Measurements from ENCODE around the gene NFKBIL1.
A peak's percentile ranks its signal among the peaks of the same experiment; 100 is the strongest.

Gene NFKBIL1

DNA sequence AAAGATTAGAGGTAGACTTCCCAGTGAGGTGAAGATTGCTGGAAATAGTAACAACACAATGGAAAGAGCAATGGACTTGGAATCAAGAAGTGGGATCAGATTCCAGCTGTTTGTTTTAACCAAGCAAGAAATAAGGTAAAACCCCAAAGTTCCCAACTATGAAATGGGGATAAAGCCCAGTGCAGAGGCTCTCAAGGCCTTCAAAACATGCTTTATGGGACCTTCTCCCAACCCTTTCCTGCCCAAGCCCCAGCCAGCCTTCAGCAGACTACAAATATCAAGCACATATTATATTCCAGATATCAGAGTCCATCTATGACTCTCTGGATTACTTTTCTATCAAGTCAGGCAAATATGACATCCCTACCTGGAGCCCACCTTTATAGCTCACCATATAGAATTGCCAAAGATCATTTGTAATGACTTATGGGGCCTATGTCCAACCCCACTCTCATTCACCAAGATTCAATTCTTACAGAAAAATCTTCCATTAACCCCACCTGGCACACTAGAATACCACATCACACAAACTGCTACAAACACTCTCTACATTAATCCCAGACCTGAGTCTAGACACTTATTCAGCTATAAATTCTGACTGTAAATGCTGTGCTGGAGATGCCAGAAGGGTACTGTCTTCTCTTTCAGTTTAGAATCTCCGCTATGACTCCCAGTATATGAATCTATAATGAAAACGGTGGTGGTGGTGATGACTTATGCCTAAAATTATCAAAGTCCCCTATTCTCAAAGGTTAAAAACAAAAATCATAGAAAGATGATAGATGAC, 11.7 kb upstream of the NFKBIL1 start:
- TF ChIP-seq, protein P1, sequence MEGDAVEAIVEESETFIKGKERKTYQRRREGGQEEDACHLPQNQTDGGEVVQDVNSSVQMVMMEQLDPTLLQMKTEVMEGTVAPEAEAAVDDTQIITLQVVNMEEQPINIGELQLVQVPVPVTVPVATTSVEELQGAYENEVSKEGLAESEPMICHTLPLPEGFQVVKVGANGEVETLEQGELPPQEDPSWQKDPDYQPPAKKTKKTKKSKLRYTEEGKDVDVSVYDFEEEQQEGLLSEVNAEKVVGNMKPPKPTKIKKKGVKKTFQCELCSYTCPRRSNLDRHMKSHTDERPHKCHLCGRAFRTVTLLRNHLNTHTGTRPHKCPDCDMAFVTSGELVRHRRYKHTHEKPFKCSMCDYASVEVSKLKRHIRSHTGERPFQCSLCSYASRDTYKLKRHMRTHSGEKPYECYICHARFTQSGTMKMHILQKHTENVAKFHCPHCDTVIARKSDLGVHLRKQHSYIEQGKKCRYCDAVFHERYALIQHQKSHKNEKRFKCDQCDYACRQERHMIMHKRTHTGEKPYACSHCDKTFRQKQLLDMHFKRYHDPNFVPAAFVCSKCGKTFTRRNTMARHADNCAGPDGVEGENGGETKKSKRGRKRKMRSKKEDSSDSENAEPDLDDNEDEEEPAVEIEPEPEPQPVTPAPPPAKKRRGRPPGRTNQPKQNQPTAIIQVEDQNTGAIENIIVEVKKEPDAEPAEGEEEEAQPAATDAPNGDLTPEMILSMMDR (IDR thresholded peaks at IDR 0.05; ENCODE audit: low read length, missing control alignments) = no peak
- DNase-seq (ENCODE audit: low read depth) = no peak
- no peak overlapping the region for H3K4me3 ChIP-seq (replicated peaks; ENCODE audit: low read depth, low read length)

DNA sequence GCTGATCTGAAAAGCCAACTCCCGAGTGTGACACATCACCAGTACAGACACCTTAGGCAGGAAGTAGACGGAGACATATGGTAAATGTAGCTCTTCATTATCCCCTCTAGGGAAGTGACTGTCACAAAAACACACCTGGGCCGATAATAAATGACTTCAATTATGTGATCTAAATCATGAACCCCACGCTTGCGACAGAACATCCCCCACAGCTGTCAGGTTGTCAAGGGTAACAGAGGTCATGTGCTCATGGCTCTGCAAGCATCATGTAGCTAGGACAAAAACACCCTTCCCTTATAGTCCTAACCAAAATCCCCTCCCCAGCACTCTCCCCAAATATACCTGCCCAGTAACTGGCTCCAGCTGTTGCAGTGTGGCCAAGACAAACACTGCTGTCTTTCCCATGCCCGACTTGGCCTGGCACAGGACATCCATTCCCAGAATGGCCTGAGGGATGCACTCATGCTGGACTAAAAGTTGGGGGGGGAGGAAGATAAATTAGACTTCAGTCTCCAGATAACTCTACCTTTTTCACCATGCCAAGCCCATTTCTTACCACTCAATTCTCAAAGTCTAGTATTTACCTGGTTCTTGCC, 8.5 kb upstream of the NFKBIL1 start:
- TF ChIP-seq, protein P1 (IDR thresholded peaks at IDR 0.05; ENCODE audit: low read length, missing control alignments) = no peak
- DNase-seq (ENCODE audit: low read depth) = no peak
- peak overlapping the region; percentile 68 for H3K4me3 ChIP-seq (replicated peaks; ENCODE audit: low read depth, low read length)

DNA sequence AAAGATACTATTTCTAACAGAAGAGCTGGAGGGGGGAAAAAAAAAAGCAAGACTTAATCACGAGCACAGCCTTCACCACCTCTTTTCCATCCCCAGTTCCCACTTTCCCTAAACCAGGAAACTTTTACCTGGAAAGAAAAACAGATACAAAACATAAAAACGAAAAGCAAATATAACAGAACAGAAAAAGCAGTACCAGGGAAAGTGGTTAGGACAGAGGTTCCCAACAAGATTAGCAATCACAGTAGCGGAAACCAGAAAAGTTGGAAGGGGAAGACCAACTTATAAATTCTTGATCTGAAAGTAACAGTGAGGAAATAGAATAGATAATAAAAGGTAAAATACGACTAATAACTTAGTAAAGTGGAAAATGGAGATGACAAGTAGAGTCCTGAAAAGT, 6.8 kb upstream of the NFKBIL1 start:
- no peak for DNase-seq (ENCODE audit: low read depth)
- H3K4me3 ChIP-seq (replicated peaks; ENCODE audit: low read depth, low read length) = peak overlapping the region; percentile 68

DNA sequence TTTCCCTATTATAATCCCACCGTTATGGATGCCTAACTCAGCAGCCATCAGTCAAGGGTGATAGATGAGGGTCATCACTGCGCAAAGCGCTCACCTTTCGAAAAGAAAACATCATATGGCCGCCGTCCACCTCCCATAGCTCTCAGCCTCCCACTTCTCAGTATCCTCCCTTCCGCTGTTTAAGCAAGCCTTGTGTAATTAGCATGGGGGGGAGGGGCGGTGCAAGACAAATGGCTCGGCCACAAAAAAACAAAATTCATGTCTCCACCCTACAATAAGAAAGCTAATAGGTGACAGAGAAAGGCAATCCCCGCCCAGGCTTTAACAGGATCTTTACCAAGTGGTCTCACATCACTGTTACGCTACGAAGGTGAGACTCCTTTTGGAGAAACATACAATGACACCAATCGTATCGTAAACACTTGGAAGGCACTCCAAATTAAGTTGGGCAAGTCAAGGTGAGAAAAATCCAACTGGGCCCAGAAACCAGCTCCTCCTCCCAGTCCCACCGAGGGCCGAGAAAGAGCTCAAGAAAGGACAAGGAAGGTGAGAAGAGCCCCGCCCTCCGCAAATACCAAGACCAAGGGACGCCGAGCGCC, 6.2 kb upstream of the NFKBIL1 start:
- peak; percentile 71 for DNase-seq (ENCODE audit: low read depth)
- peak overlapping the region; percentile 68 for H3K4me3 ChIP-seq (replicated peaks; ENCODE audit: low read depth, low read length)
- TF ChIP-seq, protein P1 (IDR thresholded peaks at IDR 0.05; ENCODE audit: low read length, missing control alignments) = no peak

More for the DNA sequence above, 6.8 kb upstream of the NFKBIL1 start:
- TF ChIP-seq, protein P1 (IDR thresholded peaks at IDR 0.05; ENCODE audit: low read length, missing control alignments) = no peak

DNA sequence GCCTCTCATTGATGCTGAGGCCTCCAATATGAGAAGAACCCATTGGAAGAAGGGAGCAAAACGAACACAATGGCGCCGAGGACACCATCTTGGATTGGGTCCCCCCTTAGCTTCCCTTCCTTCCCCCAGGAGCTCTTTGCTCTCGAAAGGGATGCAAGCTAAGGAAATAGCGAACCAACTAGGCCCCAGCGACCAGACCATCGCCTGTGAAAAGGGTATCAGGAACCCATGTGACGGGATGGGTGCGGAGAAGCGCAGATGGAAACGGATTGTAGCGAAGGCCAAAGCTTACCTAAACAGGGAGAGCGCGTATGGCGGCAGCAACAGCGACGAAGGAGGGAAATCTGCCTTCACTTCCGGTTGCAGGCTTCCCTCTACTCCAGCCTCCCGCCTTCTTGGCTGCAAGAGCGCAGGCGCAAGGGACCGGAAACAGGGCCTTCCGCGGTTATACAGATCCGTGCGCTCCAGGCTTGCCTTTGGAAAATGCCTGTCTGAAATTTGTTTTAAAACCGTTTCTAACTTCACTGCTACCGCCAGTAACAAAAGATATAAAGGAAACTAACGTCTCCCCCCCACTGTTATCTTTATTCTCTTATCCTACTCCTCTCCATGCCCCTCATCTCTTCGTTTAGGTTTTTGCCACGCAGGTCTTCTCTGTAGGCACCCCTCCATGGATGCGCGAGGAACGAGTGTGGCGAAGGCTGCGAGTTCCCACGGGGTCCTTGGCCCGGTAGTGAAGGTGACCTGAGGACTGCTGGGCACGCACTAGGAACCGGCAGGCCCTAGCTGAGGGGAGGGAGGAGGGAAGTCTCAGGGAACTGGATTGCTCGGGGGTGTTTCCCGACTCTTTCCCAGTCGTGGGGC, 5.5 kb upstream of the NFKBIL1 start, which contains the start of gene DDX39B:
Gene DDX39B, minus strand, starts transcription at position 346 of the 864 bp plus-strand sequence. CDS start 1,471 bp downstream, outside the sequence.
- H3K4me3 ChIP-seq (replicated peaks; ENCODE audit: low read depth, low read length) = peak within 1 kb of the TSS; percentile 68
- TF ChIP-seq, protein P1 (IDR thresholded peaks at IDR 0.05; ENCODE audit: low read length, missing control alignments) = no peak
- peak; percentile 98 for DNase-seq (ENCODE audit: low read depth)

DNA sequence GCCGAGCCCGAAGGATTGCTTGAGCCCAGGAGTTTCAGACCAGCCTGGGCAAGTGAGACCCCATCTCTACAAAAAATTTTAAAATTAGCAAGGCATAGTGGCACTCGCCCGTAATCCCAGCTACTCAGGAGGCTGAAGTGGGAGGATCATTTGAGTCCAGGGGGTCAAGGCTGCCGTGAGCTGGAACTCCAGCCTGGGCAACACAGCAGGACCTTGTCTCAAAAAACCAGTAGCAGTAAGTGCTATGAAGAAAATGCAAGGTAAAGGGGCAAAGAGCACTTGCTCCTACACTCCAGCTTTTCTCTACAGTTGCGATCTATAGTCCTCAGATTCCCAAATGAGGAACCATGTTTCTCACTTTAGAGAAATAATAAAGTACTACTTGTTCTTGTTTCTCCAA, 3.8 kb upstream of the NFKBIL1 start:
- no peak overlapping the region for H3K4me3 ChIP-seq (replicated peaks; ENCODE audit: low read depth, low read length)
- no peak for DNase-seq (ENCODE audit: low read depth)
- TF ChIP-seq, protein P1 (IDR thresholded peaks at IDR 0.05; ENCODE audit: low read length, missing control alignments) = no peak
